Measurements from ENCODE around the gene RAB26.

RAB26 gene

DNA sequence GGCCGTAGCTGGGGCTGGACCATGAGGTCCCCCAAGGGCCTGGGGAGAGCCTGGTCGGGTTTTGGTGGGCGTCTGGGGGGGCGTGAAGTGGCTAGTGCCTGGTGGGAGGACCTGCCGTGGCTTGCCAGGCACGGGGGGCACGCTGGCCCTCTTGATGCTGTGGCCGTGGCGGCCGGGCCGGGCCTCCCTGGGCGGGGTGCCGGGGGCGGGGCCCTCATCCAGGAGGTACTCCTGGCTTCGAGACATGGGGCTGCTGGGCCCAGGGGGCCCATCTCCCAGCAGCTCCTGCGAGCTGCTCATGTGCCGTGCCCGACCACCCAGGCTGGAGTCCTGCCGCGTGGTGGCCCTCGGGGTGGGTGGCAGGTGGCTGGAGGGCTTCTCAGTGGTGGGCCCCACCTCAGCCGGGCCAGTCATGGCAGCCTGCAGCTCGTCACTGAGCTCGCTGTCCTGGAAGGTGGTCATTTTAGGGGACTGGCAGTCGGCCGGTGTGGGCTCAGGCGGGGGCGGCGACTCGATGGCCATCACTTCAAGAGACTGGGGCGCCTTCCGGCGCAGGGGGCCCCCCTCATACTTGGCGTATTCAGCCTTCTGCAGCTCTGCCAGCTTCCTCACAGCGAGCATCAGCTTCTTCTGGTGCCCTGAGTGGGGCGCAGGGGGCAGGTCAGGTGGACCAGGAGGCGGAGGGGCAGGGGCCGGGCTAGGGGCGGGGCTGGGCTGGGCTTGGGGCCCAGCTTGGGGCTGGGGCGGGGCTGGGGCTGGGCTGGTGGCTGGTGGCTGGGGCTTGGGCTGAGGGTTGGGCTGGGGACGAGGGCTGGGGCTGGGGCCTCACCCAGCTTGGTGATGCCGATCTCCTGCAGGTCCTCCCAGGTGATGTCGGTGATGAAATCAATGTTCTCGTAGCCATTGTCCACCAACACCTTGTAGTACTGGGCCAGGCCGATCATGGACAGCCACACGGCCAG lies 32.8 kb downstream of the RAB26 start:
- DNase-seq = no peak

- no peak for DNase-seq
Observed at GRCh38 chr16:2181952-2182351, 33.5 kb downstream of the RAB26 start.

DNA sequence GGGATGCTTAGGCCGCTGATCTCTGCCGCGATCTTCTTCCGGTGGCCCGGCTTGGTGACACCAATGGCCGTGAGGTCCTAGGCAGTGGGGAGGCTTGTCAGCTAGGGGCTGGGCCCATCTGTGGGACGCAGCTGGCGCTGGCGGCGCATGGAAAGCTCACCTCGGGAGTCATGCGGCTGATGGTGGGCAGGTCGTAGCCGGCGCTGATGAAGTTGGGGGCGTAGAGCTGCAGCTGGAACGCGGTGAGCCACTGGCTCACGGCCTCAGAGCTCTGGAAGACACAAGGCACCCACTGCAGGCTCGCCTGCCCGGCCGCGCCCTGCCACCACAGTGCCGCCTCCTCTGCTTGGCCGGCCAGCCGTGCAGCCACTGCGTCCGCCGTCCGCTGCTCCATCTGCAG lies 35.2 kb downstream of the RAB26 start:
- no peak for DNase-seq

DNA sequence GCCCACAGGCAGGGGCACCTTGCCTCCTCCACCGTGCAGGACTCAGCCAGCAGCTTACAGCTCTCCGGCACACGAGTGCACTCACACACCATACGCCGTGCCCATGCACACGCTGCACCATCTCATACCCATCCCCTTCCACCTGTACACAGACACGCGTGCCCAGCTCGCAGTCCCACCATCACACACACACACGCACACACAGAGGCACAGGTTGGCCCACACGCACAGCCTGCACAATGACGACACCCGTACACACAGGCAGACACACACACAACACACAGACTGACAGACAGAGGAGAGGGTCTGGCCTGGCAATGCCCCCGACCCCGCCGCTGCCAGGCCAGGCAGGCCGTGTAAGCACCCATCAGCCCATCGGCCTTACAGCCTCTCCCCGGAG lies 35.9 kb downstream of the RAB26 start:
- DNase-seq = no peak

DNA sequence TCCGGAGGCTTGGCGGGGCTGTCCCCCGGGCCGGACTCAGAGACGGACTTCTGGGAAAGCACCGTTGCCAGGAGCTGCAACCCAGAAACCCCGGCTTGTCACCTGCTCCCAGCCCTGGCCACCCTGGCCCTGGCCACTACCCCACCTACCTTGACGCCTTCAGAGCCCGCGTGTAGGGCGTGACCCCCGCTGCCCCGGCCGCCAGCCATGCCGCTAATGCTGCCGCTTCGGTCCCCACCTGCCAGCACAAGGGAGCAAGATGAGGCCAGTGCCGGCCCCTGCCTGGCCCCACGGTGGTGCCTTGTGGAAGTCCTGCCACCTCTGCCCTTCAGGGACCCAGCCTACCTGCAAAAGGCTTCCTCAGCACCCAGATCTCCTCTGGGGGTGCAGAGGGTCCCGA lies 36.5 kb downstream of the RAB26 start:
- no peak for DNase-seq

DNA sequence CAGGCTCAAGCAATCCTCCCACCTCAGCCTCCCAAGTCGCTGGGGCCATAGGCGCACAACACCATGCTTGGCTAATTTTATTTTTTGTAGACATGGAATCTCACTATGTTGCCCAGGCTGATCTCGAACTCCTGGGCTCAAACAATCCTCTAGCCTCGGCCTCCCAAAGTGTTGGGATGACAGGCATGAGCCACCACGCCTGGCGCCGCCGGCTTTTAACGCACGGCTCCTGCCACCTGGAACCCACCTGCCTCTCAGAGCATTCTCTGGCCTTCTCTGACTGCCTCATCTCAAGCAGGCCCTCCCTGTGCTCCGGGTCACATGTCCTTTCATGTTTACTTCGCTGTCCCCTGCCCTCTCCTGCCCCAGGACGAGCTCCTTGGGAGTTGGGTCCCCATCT lies 37.6 kb downstream of the RAB26 start:
- DNase-seq = no peak

GRCh38 chr16:2186505-2186904 lies 38.1 kb downstream of the RAB26 start:
- no peak for DNase-seq

DNA sequence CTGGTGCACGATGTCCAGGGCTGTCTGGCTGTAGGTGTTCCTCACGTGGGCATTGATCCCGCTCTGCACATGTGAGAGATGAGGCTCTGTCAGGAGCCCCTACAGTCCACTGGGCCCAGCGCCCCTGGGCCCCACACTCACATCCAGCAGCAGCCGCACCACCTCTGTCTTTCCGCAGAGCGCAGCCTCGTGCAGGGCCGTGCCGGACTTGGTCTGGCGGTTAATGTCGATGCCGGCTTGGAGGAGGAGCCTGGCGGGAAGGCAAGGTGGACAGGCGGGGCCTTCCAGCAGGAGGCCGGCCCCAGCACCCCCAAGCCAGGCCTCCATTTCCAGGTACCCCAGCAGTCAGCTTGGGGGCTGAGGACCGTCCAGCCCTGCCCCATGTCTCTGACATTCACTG lies 38.8 kb downstream of the RAB26 start:
- DNase-seq = no peak

DNA sequence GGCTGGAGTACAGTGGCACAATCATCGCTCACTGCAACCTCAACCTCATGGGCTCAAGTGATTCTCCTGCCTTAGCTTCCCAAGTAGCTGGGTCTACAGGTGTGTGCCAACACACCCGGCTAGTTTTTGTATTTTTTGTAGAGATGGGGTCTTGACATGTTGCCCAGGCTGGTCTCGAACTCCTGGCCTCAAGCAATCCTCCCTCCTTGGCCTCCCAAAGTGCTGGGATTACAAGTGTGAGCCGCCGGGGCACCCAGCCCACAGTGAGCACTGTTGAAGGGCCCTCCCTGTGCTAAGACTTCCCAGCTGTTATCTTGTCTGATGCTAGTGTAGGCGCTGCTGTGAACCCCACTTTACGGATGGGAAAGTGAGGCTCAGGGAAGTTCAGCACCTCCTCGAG lies 40.0 kb downstream of the RAB26 start:
- DNase-seq = no peak

DNA sequence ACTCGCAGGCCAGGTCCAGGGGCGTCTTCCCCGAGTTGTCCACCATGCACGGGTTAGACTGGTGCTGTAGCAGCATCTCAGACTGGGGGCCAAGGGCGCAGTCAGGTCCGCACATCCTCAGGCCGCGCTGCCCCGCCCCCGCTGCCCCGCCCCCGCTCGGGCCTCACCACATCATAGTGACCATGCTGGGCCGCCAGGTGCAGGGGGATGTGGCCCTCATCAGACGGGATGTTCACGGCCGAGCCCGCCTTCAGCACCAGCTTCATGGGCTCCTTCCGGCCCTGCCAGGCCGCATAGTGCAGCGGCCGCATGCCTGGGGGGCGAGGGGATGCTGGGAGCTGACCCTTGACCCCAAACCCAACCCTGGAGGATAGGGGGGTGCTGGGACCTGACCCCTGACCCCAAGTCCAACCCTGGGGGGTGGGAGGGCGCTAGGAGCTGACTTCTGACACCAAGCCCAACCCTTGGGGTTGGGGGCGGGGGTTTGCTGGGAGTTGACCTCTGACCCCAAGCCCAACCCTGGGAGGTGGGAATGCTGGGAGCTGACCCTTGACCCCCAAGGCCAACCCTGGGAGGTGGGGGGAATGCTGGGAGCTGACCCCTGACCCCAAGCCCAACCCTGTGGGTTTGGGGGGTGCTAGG lies 40.9 kb downstream of the RAB26 start:
- no peak for DNase-seq

GRCh38 chr16:2190002-2190658 lies 41.7 kb downstream of the RAB26 start:
- no peak for DNase-seq

DNA sequence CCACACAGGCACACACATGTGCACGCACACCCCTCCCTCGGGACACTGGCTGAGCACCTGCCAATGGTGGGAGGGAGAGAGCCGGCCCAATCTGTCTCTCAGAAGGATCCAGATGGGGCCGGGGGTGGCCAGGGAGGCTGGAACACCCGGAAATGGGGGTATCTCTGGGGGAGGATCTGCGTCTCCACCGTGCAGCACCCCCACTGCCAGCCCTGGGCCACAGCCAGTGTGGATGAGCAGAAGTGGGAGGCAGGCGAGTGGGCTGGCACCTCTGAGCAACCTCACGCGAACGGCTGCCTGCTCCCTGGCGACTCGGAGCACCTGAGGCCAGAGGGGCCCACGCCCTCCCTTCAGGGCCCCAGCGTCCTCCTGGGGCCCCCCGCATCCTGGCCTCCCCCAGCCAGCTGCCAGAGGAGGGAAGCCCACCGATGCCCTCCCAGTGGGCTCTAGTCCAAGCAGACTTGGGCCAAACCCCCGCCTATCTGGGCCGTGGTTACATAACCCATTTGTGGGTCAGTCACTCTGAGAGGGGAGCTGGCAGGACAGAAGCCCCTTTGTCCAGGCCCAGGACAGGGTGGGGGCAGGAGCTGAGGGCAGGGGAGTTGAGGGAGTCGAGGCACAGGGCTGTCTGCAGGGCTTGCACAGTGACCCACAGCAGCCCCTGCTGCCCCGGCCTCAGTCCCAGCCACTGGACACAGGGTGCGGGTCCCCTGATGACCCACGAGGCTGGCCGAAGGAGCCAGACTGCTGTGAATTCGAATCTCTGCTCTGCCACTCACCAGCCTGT lies 42.4 kb downstream of the RAB26 start:
- DNase-seq = no peak

DNA sequence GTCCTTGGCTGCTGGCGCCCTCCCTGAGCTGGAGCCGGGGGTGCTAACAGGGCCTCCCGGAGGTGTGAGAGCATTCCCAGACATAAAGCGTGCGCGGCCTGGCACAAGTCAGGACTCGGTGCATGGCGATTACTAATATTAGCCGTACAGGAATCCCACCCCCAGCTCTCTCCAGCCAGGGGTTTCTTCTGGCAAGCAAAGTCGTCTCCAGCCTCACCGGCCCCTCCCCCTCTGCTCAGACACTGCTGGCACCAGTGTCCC lies 43.0 kb downstream of the RAB26 start:
- DNase-seq = no peak

DNA sequence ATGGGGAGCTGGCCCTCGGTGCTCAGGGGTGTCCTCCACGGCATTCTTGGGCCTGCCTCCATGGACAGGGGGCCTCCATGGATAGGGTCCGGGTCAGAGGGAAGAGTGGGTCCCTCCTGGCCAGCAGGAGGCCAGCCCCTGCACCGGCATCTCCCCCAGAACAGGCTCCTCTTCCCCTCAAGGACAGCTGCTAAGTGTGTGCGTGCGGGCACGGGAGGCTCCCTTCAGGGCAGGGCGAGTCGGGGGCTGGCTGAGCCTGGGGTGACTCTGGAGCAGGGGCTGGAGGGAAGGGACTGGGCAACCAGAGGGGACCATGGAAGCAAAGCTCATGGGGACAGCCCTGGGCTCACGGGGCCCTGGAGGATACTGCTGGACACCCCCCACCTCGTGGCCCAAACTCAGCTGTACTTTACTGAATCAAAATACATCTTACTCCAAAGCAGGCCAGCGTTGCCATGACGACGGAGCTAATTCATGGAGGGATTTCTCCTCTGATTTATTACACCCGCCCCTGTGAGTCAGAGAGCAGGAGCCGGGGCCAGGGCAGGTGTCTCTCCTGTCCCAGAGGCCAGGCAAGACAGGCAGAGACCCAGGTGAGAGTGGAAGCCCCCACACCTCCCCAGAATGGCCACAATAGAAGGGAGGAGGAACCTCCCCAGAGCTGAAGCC lies 45.9 kb downstream of the RAB26 start:
- DNase-seq = peak; percentile 56

DNA sequence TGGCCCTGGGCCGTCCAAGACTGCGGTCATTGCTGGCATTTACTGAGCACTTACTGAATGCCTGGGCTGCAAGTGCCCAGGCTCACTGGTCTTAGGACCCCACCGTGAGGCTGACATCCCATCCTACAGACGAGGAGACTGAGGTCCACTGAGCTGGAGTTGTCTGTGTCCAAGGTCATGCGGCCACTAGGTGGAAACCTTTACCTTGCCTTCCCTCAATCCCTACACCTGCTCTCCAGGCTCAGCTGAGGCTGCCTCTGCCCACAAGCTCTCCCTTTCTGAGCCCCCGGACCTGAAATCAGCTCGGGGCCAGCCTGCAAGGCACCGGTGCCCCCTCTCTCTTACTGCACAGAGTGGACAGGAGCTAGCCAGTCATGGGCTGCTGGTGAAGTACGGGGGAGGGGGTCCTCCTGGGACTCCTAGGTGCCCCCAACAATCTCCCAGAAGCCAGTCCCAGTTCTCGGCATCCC lies 46.5 kb downstream of the RAB26 start:
- DNase-seq = peak; percentile 28

DNA sequence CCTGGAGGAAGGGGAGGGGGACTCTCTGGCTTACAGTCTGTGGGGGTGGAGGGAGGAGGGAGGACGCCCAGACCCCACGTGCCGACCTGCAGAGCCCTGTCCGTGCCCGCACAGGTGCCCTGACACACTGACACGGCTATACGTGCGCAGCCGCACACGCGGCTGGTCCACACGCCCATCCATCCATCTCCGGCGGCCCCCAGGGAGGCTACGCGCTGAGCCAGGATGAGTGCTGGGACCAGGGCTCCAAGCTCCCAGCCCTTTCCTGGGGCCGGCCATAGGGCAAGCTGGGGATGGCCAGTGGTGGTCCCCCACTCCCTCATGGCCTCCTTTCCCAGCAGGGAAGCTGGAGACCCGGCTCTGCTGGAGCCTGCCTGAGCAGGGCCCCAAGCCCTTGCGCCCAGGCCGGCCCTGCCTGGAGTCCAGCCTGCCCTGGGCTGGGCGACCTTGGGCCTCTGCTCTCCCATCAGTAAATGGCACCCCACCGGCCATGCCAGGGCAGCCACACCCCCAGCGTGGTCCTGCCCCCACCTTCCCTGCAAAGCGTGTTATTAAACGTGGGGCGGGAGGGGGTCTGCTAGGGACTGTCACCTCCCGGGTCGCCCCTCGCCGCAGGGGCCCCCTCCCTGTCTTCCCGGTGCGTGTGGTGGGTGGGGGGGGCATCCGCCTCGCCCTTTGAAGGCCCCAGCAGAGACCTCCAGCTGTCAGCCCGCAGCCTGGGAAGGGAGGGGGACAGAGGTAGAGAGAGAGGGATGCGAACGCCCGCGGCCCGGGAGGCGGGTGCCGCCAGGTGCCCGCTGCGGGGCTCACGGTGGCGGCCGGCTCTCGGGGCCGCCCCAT lies 47.1 kb downstream of the RAB26 start:
- no peak for DNase-seq

GRCh38 chr16:2196162-2196980 lies 47.9 kb downstream of the RAB26 start, which contains the start of gene CASKIN1:
Gene CASKIN1 (minus strand): TSS chr16:2196605. CDS start chr16:2196432, 173 bp downstream.
- no peak for DNase-seq

DNA sequence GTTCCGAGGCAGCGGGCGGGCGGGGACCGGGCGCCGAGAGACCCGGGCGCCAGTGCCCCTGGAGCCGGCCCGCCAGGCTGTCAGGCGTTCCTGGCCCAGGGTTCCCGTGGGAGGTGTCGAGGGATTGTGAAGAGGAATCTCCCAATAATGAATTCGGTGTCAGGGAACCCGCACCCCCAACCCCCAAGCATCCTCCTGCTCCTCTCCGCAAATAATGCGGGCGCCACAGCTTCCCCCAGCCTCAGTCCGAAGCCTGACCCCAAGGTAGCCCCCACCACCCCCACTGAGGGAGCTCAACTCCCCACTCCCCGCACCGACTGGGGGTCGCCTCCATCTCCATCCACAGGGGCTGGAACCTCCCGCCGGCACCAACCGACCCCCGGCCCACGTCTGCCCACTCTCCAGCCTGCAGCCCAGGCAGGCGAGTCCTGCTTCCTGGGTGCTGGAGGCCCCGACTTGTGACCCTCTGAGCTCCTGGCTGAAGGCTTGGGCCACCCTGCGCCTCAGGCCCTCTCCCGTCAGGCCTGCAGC lies 48.6 kb downstream of the RAB26 start:
- no peak for DNase-seq

- no peak for DNase-seq
Observed at GRCh38 chr16:2197765-2198164, 49.3 kb downstream of the RAB26 start.

DNA sequence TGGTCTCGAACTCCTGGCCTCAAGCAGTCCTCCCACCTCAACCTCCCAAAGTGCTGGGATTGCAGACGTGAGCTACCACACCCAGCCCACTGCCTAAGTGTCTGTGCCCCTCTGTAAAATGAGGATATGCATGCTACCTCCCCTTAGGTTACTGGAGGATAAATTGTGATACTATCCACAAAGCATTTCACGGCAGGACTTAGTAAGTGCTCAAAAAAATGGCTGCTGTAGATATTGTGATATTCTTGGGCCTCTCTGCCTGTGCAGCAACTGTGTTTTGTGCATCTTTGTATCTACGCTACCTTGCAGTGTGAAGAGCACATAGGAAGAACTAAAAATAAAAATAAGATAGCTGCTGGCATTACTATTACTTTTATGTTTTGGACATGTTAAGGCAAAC lies 49.9 kb downstream of the RAB26 start:
- no peak for DNase-seq
